ENCODE measurements around the gene XDH.

XDH gene

GRCh38 chr2:31327505-31327904 lies 87.0 kb downstream of the XDH start:
- DNase-seq: no peak

GRCh38 chr2:31324016-31324633 lies 90.4 kb downstream of the XDH start:
- DNase-seq: no peak

GRCh38 chr2:31322371-31322770 lies 92.2 kb downstream of the XDH start:
- no peak for DNase-seq

- no peak for DNase-seq
Measured at GRCh38 chr2:31319406-31320175, 95.0 kb downstream of the XDH start.

GRCh38 chr2:31318361-31319336 lies 95.9 kb downstream of the XDH start:
- peak; percentile 27 for DNase-seq

GRCh38 chr2:31317396-31317795 lies 97.1 kb downstream of the XDH start:
- DNase-seq: no peak

GRCh38 chr2:31314761-31315160 lies 99.8 kb downstream of the XDH start:
- DNase-seq: no peak

- no peak for DNase-seq
Measured at GRCh38 chr2:31312898-31313297, 101.6 kb downstream of the XDH start.

GRCh38 chr2:31304816-31305215 lies 109.7 kb downstream of the XDH start:
- DNase-seq: no peak

- DNase-seq: no peak
Measured at GRCh38 chr2:31302940-31303563, 111.5 kb downstream of the XDH start.

- DNase-seq: no peak
Measured at GRCh38 chr2:31300309-31300708, 114.2 kb downstream of the XDH start.

- no peak for DNase-seq
Measured at GRCh38 chr2:31299547-31299946, 115.0 kb downstream of the XDH start.

GRCh38 chr2:31297751-31298150 lies 116.8 kb downstream of the XDH start:
- DNase-seq: no peak

GRCh38 chr2:31296641-31297287 lies 117.8 kb downstream of the XDH start:
- DNase-seq: no peak

- DNase-seq: no peak
Measured at GRCh38 chr2:31294196-31294595, 120.3 kb downstream of the XDH start.

GRCh38 chr2:31287654-31288053 lies 126.9 kb downstream of the XDH start:
- no peak for DNase-seq

- DNase-seq: no peak
Measured at GRCh38 chr2:31286961-31287550, 127.5 kb downstream of the XDH start.

- DNase-seq: no peak
Measured at GRCh38 chr2:31286230-31286629, 128.3 kb downstream of the XDH start.
